ENCODE data around the gene CLK4.

DNA sequence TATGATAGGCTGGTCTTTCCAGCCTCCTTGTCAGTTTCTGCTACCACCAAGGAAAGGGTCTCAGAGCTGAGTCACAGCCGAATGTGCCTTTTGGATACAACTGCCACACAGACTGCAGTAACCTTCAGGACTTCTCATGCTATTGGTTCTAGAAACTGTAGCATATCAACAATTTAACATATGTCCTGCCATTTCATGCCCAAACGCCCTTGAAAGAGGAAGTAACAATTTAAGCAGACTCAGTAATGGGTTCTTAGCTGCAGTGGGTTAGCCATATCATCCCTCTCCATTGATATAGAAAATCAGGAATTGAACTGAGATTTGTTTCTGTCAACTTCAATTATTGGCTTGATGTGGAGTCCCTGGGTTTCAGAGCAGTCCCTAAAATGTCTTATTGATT is 4.1 kb upstream of the CLK4 start:
- TF ChIP-seq, protein P1, sequence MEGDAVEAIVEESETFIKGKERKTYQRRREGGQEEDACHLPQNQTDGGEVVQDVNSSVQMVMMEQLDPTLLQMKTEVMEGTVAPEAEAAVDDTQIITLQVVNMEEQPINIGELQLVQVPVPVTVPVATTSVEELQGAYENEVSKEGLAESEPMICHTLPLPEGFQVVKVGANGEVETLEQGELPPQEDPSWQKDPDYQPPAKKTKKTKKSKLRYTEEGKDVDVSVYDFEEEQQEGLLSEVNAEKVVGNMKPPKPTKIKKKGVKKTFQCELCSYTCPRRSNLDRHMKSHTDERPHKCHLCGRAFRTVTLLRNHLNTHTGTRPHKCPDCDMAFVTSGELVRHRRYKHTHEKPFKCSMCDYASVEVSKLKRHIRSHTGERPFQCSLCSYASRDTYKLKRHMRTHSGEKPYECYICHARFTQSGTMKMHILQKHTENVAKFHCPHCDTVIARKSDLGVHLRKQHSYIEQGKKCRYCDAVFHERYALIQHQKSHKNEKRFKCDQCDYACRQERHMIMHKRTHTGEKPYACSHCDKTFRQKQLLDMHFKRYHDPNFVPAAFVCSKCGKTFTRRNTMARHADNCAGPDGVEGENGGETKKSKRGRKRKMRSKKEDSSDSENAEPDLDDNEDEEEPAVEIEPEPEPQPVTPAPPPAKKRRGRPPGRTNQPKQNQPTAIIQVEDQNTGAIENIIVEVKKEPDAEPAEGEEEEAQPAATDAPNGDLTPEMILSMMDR (IDR thresholded peaks at IDR 0.05 in 8 of 11, conservative IDR thresholded peaks at IDR 0.05 in 3 of 11): no peak
- no peak for TF ChIP-seq POLR2AphosphoS5 (IDR thresholded peaks at IDR 0.05)
